Hematopoietic multipotent progenitor cell treated with erythropoietin and hydrocortisone succinate and interleukin-3 and kit ligand, for 4 days (in vitro differentiated cells): ENCODE results near the gene PRAC2.
A peak's percentile ranks its signal among the peaks of the same experiment; 100 is the strongest.

ENCODE experiments used
- DNase-seq: peaks from one replicate; pipeline ENCODE4 v3.0.0-alpha.2; 2015

PRAC2 gene

DNA sequence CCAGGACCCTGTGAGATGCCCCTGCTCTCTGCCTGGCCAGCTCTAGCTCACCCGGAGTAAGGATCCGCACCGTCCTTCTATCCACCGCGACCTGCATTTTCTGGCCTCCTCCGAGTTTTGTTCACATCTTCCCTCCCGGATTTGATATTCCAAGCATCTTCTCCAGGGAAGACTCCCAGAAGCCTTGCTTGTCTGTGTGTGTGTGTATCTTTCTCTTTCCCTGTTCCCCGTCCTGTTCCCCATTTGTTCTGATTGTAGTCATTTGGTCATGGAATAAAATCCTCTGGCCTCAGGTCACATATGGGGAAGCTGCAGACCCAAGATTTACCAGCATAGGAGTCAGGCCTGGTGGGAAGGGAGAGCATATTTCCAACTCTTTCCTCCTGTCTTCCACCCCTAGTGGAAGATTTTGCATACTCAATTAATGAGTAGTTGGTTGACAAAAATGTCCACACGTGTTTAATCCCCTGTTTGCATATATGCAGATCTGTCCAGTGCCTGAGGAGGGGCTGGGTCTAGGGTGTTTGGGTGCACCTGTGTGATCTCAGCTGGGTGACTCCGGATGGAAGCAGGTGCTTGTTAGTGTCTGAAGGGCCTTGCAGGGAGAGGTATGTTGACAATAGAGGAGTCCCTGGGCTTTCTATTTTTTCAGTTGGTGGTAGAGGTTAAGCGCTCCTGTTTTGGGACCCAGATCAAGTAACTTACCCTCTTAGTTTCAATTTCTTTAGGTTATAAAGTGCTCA lies 2.5 kb upstream of the PRAC2 start:
- DNase-seq: no peak

GRCh38 chr17:48721009-48721402 lies 2.0 kb upstream of the PRAC2 start:
- DNase-seq: no peak

DNA sequence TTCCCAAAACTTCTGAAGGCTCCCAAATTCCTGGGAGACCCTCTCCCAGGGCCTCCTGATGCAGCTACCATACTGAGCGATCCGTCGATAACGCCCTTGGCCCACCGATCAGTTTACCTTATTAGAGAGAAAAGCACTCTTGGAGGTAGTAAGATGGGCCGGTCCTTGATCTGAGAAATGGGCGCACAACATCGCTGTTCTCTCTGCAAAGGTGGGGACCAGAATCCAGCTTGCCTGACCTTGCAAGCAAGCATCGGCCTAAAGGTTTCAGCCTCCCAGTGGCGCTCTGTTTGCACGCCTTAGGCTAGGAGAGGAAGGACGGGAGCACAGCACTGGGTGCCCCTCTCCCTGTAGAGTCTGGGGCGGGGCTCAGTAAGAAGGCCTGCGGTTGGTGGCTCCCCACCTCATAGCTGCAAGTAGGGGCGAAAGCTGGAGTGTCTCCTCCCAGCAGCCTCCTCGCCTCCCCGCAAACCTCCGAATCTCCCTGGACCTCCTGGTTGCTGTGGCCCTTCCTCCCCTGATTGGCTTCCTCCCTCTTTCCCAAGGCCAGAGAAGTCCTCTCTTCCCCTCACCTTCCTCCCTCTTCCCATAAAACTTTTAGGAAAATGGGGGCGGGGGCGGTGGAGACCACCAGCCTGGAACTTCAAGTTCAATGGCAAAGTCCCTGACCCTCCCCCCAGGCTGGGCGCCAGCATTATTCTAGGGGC lies 631 bp upstream of the PRAC2 start, which contains the start of gene PRAC1:
Gene PRAC1, minus strand, starts transcription at position 318 of the 707 bp plus-strand sequence. Its CDS starts 126 bp downstream, at position 192.
- peak; percentile 18 for DNase-seq

- peak; percentile 15 for DNase-seq
Observed at GRCh38 chr17:48723423-48724250, 652 bp downstream of the PRAC2 start.

DNA sequence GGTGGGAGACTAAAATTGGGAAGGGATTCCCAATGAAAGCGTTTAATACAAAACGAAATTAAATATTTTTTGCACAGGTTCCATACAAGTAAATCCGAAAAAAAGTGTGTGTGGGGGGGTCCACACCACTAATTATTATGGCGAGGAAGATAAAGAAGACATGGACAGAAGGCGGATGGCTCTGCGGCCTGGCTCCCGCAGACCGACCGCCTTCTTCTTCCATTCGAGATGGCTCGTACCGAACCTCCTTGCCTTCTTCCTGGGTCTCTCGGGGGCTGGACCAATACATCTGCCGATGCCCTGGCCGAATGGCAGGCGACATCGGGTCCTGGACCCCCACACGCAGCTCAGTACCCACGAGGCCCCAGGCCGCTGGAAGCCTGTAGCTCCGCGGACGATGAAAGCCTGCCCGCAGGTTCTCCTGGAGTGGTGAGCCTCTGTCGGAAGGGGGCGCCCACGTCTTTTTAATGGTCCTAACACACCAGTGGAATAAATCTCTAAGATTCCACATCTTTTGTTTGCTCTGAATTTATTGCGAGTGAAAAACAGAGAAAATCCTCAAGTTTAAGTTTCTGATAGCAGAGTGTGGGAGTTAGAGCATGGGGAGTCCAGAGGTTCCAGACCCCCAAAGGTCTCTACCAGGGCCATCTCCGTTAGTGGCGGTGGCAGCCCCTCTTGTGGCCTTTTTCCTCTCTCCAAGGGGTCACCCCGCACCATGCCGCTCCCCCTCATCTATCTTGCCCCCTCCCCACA lies 1.4 kb downstream of the PRAC2 start:
- DNase-seq: peak; percentile 90

GRCh38 chr17:48725004-48725287 lies 2.0 kb downstream of the PRAC2 start:
- peak; percentile 24 for DNase-seq

GRCh38 chr17:48725288-48726064 lies 2.5 kb downstream of the PRAC2 start:
- DNase-seq: no peak

- DNase-seq: no peak
Observed at GRCh38 chr17:48726114-48726915, 3.3 kb downstream of the PRAC2 start.

DNA sequence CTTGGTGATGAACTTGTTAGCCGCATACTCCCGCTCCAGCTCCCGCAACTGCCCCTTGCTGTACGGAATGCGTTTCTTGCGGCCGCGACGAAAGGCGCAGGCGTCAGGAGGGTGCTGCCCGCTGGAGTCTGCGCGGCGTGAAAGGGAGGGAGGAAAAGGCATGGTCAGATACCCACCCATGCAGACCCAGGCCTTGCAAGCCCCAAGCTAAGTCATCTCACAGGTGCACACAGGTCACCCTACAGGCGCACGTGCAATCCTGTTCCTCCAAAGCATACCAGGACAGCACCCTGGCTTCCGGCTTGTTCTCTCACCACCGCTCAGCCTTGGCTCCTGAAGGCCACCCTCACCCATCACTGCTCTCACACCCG lies 3.9 kb downstream of the PRAC2 start:
- DNase-seq: no peak

DNA sequence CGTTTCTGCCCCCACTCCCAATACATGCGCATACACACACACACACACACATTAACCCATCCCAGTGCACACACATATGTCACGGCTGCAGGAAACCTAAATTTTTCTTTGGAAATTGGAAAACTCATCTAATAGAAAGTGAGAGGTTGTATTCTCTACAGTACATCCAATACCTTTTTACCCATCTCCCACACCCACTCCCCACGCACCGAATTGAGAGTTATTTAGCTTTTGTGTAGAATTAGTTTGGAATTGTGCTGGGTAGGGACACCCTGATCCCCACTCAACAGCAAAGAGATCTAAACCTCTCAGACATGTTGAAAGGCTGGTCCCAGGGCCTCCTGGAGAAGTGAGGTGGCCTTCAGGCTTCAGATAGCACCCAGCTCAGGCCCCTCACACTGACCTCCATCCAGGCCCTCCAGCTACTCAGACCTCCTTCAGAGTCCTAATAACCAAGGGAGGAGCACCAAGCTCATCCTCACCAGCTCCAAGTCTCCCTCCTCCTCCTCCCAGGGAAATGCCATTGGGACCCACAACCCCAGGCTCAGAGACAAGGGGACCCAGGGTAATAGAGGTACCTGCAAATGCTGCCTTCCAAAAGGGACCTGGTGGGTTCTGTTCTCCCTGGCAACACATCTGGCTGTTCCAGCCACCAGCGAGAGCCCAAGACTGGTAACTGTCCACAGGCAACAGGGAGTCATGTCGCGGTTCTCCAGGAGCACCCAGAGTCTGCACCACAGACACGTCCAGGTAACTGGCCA lies 4.6 kb downstream of the PRAC2 start:
- DNase-seq: no peak

- peak; percentile 59 for DNase-seq
Observed at GRCh38 chr17:48728232-48729231, 5.5 kb downstream of the PRAC2 start, which contains the start of gene HOXB13. Gene HOXB13 (minus strand): TSS chr17:48728750. CDS start chr17:48728593, 157 bp downstream.

- DNase-seq: no peak
Observed at GRCh38 chr17:48729335-48730239, 6.6 kb downstream of the PRAC2 start.

DNA sequence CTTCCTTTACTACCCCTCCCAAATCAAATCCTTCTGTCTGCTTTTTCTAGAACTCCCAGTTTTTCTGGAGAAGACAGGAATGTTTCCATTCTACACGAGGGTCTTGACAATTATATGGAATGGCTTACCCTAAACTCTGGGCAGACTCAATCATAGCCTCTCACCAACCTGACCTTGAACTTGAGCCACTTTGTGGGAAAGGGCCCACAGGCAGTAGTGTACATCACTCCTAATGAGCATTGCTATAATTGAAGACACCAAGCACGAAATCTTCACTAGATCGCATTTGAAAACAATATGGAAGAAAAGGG lies 7.2 kb downstream of the PRAC2 start:
- DNase-seq: no peak

DNA sequence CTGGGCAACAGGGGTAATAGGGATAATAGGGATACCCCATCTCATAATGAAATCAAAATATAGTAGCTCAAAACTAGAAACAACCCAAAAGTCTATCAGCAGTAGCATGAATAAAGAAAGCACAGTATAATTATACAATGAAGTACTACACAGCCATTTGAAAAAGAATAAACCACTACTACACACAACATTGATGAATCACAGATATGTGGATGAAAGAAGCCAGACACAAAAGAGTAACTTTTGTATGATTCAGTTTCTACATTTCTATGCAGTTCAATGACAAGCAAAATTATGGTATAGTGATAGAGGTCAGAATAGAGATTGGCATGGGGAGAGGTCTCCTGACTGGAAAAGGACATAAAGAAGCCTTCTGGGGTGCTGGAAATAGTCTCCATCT lies 8.4 kb downstream of the PRAC2 start:
- DNase-seq: no peak

DNA sequence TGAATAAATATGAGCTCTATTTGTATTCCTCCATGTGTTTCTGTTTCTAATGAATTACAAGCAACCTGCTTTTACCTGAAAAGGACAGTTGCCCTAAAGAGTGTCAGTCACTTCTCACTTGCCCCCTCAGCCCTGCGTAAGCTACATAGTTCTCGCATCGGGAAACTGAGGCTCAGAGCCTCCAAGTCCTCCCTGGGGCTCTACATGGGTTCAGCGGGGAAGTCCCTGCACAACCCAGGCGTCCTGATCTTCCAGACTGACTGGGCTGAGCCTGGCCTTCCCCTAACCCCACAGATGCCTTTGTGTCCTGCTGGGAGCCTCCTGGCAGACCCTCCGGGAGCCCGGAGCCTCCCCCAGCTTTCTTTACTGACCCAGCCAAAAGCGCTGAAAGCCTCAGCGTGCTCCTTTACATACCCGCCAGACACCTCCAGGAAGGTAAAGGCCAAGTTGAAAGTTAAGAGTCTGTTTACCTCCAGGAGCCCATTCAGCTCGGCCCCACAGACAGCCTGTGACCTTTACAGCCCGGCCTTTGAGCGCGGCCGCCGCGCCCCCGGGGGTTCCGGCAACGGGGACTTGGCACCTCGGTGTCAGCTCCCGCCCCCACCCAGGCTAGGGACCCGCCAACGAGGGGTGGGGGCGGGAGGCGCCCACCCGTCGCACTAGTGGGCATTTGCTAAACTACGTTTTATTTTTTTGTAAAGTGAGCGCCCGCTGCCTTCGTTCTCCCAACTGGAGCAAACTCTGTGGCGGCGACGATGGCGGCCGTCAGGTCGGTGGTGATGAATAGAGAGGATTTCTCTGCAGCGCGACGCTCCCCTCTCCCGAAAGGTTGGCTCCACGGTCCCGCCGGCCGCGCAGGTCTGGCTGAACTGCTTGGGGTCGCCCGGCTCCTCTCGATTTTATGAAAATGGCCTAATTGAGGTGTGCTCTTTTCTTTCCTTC lies 10.0 kb downstream of the PRAC2 start:
- DNase-seq: no peak

DNA sequence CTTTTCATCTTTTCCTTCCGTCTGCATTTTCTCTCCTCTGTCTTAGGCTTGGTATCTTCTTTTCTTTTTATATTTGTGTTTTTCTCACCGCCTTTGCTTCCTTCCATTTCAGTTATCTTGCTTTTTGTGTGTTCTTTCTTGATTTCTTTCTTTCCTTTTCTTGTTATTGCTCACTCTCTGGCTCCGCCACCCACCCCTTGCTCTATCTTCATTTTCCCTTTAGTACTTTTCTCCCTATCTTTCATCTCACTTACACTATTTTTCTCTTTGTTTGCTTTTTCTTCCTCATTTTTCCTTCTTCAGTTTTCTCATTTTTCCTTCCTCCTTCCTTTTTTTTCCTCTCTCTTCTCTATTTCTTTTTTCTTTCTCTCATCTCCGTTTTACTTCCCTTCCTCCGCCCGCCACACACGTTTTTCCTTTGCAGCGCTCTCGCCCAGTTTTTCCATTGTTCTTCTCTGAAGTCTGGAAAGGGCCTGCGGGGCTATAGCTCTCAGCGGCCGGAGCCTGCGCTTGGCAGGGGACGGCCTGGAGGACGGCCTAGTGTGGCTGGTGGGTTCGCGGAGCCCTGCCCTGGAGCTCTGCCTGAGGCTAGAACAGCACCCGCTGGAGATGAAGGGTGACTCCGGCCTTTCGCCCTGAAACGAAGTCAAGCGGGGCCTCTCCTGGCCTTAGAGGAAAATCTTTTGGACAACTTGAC lies 10.8 kb downstream of the PRAC2 start:
- DNase-seq: no peak
